HG02885 (cell line): ENCODE measurements around the gene TFF1.
"Not testable (repeated sequence)": the region's sequence is repeated elsewhere in the genome, so short reads cannot be mapped to it uniquely, and the experiment has no call there.

Experiments used
- ATAC-seq: cut with Tn5 transposase; IDR thresholded peaks from one replicate; pipeline ENCODE4 v1.9.1; 2021; ENCODE audit warnings: mild to moderate bottlenecking; ENCODE audit not compliant: unreplicated experiment, poor library complexity

Gene TFF1

GRCh38 chr21:42366292-42367010 lies at the start of gene TFF1:
TSS of gene TFF1 (minus strand) at chr21:42366535. CDS start at chr21:42366495, 40 bp downstream.
- ATAC-seq, result no peak

GRCh38 chr21:42414928-42415769 lies 48.8 kb upstream of the TFF1 start:
- ATAC-seq, result peak; percentile 72

- no peak for ATAC-seq
Measured at GRCh38 chr21:42414553-42414927, 48.2 kb upstream of the TFF1 start.

- no peak for ATAC-seq
Measured at GRCh38 chr21:42414066-42414465, 47.7 kb upstream of the TFF1 start.

- no peak for ATAC-seq
Measured at GRCh38 chr21:42413500-42413899, 47.2 kb upstream of the TFF1 start.

- no peak for ATAC-seq
Measured at GRCh38 chr21:42413093-42413492, 46.8 kb upstream of the TFF1 start.

GRCh38 chr21:42412636-42412933 lies 46.2 kb upstream of the TFF1 start:
- no peak for ATAC-seq

GRCh38 chr21:42411891-42412635 lies 45.7 kb upstream of the TFF1 start:
- no peak for ATAC-seq

GRCh38 chr21:42411197-42411869 lies 45.0 kb upstream of the TFF1 start:
- ATAC-seq, result no peak

- ATAC-seq, result no peak
Measured at GRCh38 chr21:42409366-42409765, 43.0 kb upstream of the TFF1 start.

GRCh38 chr21:42408718-42409117 lies 42.4 kb upstream of the TFF1 start:
- ATAC-seq, result not testable (repeated sequence)

GRCh38 chr21:42407476-42407875 lies 41.1 kb upstream of the TFF1 start:
- ATAC-seq, result no peak

- no peak for ATAC-seq
Measured at GRCh38 chr21:42406866-42407265, 40.5 kb upstream of the TFF1 start.

GRCh38 chr21:42406201-42406621 lies 39.9 kb upstream of the TFF1 start:
- ATAC-seq, result no peak

- no peak for ATAC-seq
Measured at GRCh38 chr21:42405064-42406013, 39.0 kb upstream of the TFF1 start.

GRCh38 chr21:42404539-42404938 lies 38.2 kb upstream of the TFF1 start:
- no peak for ATAC-seq

GRCh38 chr21:42403611-42404231 lies 37.4 kb upstream of the TFF1 start, which contains the start of gene UBASH3A:
TSS of gene UBASH3A (plus strand) at chr21:42403902. CDS start at chr21:42403946, 44 bp downstream.
- no peak for ATAC-seq

- no peak for ATAC-seq
Measured at GRCh38 chr21:42401820-42402251, 35.5 kb upstream of the TFF1 start.

GRCh38 chr21:42401154-42401553 lies 34.8 kb upstream of the TFF1 start:
- ATAC-seq, result no peak
